GM18508 (cell line): ENCODE measurements around the gene TKT.
A peak's percentile ranks its signal among the peaks of the same experiment; 100 is the strongest.
"Not testable (repeated sequence)": the region's sequence is repeated elsewhere in the genome, so short reads cannot be mapped to it uniquely, and the experiment has no call there.

Source experiments
- ATAC-seq: cut with Tn5 transposase; IDR thresholded peaks from one replicate; pipeline ENCODE4 v1.9.1; 2021; ENCODE audit warnings: moderate number of reproducible peaks; ENCODE audit not compliant: insufficient read depth, unreplicated experiment

Gene TKT

DNA sequence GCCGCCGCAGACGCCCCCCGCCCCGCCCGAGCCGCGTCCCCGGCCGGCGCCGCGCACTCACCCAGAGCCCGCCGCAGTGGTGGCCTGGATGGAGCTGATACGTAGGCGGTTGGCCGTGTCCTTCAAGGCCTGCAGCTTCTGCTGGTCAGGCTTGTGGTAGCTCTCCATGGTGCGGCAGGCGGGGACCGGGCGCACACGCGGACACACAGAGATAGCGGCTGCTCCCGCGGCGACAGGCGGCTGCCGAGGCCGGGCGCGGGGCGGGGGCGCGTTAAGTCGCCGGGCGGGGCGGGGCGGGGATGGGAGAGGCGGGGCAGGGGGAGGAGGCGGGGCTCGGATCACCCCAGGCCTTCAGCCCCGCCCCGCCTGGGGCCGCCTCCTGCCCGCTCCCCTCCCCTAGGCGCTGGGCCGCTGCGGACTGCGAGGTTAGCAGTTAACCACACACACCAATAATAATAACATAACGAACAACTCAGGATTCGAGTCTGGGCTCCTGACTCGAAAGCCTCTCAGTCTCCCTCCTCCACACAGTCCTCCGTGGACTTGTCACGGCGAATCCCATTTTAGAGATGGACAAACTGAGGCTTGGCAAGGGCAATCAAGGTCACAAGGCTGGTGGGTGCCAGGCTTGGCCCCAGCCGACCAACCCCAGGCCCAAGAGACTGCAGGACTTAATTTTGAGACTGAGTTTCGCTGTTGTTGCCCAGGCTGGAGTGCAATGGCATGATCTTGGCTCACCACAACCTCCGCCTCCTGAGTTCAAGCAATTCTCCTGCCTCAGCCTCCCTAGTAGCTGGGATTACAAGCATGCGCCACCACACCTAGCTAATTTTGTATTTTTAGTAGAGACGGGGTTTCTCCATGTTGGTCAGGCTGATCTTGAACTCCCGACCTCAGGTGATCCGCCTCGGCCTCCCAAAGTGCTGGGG is at the start of gene TKT:
Gene TKT (minus strand): TSS at position 248 of the 929 bp plus-strand sequence. CDS start 80 bp downstream, at position 168.
- ATAC-seq = no peak

- no peak for ATAC-seq
These were observed 48.1 kb upstream of the TKT start for GRCh38 chr3:53303957-53304356.

- ATAC-seq = no peak
These were observed 47.7 kb upstream of the TKT start for GRCh38 chr3:53303549-53303948.

GRCh38 chr3:53300826-53301225 is 45.0 kb upstream of the TKT start:
- ATAC-seq = no peak

- ATAC-seq = peak; percentile 68
These were observed 43.8 kb upstream of the TKT start for GRCh38 chr3:53299611-53300023.

- ATAC-seq = no peak
These were observed 39.6 kb upstream of the TKT start for GRCh38 chr3:53295410-53295809.

GRCh38 chr3:53293867-53294266 is 38.0 kb upstream of the TKT start:
- no peak for ATAC-seq

- no peak for ATAC-seq
These were observed 32.4 kb upstream of the TKT start for GRCh38 chr3:53288214-53288613.

GRCh38 chr3:53287131-53287629 is 31.4 kb upstream of the TKT start:
- no peak for ATAC-seq

- no peak for ATAC-seq
These were observed 30.9 kb upstream of the TKT start for GRCh38 chr3:53286727-53287126.

DNA sequence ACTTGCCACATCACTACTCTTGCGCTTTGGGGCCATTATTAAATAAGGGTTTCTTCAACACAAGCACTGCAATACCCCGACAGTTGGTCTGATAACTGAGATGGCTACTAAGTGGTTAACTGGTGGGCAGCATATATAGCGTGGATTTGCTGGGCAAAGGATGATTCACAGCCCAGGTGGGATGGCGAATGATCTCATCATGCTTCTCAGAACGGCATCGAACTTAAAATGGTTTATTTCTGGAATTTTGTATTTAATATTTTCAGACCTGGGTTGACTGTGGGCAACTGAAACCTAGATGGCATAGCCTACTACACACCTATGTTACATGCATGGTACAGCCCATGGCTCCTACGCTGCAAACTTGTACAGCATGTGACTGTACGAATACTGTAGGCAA is 26.8 kb upstream of the TKT start:
- no peak for ATAC-seq

GRCh38 chr3:53278667-53279066 is 22.8 kb upstream of the TKT start:
- no peak for ATAC-seq

GRCh38 chr3:53274938-53275605 is 19.2 kb upstream of the TKT start:
- ATAC-seq = no peak

- no peak for ATAC-seq
These were observed 17.4 kb upstream of the TKT start for GRCh38 chr3:53273146-53273670.

GRCh38 chr3:53269888-53270880 is 14.4 kb upstream of the TKT start:
- peak; percentile 56 for ATAC-seq

GRCh38 chr3:53269193-53269592 is 13.4 kb upstream of the TKT start:
- not testable (repeated sequence) for ATAC-seq

GRCh38 chr3:53267766-53268165 is 11.9 kb upstream of the TKT start:
- no peak for ATAC-seq

GRCh38 chr3:53264718-53265117 is 8.9 kb upstream of the TKT start:
- no peak for ATAC-seq

DNA sequence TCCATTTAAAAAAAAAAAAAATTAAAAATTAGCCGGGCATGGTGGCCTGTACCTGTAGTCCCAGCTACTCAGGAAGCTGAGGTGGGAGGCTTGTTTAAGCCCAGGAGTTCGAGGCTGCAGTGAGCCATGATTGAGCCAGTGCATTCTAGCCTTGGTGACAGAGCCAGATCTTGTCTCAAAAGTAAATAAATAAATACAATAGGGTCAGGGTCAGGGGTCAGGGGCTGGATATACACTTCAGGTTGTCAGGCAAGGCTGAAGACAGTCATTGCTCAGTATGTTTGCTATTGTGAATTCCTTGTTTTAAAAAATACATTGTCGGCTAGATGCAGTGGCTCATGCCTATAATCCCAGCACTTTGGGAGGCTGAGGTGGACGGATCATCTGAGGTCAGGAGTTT is 8.1 kb upstream of the TKT start:
- no peak for ATAC-seq

DNA sequence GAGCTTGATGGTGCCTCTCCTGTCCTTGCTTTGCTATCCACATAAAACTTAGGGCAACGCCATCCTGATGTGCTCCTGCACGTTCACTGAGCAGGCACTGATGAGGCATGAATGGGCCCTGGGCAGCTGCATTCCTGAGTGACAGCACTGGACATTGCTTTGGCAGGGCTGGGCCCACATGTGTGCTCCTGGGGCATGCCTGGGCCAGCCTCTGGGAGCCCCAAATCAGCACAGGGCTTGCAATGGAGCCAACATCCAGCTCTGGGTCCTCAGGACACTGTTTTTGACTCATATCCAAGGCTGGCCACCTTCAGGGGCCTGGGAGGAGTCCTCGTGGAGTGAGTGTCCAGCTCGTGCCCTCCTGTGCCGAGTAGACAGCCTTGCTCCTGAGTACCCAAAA is 5.9 kb upstream of the TKT start:
- ATAC-seq = no peak
